22Rv1 (cell line): ENCODE measurements around the gene IRS1.

ENCODE experiments used
- ZFX ChIP-seq: fragments of 450-650 bp; IDR thresholded peaks from 2 replicates; pipeline ENCODE4 v1.6.1; 2017; ENCODE audit warnings: antibody characterized with exemption, borderline replicate concordance
- TF ChIP-seq, protein P1 (sequence below): fragments of 450-650 bp; IDR thresholded peaks from 2 replicates; pipeline ENCODE4 v1.5.1; 2017; ENCODE audit warnings: mild to moderate bottlenecking

- TF ChIP-seq, protein P1, sequence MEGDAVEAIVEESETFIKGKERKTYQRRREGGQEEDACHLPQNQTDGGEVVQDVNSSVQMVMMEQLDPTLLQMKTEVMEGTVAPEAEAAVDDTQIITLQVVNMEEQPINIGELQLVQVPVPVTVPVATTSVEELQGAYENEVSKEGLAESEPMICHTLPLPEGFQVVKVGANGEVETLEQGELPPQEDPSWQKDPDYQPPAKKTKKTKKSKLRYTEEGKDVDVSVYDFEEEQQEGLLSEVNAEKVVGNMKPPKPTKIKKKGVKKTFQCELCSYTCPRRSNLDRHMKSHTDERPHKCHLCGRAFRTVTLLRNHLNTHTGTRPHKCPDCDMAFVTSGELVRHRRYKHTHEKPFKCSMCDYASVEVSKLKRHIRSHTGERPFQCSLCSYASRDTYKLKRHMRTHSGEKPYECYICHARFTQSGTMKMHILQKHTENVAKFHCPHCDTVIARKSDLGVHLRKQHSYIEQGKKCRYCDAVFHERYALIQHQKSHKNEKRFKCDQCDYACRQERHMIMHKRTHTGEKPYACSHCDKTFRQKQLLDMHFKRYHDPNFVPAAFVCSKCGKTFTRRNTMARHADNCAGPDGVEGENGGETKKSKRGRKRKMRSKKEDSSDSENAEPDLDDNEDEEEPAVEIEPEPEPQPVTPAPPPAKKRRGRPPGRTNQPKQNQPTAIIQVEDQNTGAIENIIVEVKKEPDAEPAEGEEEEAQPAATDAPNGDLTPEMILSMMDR = 0 out of 2 replicates have a peak, but pooled peaks have one; percentile 6
- TF ChIP-seq ZFX = no peak
These were observed 2.8 kb downstream of the IRS1 start for GRCh38 chr2:226796840-226797288.
